Measurements from ENCODE around the gene KNSTRN. TPM values are rescaled to one million over a fixed set of nuclear protein-coding genes. Genes with fewer than 3 reads are reported as not detected.

KNSTRN gene, protein sequence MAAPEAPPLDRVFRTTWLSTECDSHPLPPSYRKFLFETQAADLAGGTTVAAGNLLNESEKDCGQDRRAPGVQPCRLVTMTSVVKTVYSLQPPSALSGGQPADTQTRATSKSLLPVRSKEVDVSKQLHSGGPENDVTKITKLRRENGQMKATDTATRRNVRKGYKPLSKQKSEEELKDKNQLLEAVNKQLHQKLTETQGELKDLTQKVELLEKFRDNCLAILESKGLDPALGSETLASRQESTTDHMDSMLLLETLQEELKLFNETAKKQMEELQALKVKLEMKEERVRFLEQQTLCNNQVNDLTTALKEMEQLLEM
- total RNA-seq: 73.7 and 74.7 TPM in 2 replicates
- long read RNA-seq, transcript KNSTRN-201 (9 exons, 1,714 nt): major isoform, 195 of 223 reads
- long read RNA-seq, transcript KNSTRN-212 (9 exons, 1,598 nt): minor isoform, 8 of 223 reads
- long read RNA-seq, partial matches to known transcripts: 8 of 223 reads
- long read RNA-seq, other reads (novel, unspliced or antisense): 7 of 223 reads

DNA sequence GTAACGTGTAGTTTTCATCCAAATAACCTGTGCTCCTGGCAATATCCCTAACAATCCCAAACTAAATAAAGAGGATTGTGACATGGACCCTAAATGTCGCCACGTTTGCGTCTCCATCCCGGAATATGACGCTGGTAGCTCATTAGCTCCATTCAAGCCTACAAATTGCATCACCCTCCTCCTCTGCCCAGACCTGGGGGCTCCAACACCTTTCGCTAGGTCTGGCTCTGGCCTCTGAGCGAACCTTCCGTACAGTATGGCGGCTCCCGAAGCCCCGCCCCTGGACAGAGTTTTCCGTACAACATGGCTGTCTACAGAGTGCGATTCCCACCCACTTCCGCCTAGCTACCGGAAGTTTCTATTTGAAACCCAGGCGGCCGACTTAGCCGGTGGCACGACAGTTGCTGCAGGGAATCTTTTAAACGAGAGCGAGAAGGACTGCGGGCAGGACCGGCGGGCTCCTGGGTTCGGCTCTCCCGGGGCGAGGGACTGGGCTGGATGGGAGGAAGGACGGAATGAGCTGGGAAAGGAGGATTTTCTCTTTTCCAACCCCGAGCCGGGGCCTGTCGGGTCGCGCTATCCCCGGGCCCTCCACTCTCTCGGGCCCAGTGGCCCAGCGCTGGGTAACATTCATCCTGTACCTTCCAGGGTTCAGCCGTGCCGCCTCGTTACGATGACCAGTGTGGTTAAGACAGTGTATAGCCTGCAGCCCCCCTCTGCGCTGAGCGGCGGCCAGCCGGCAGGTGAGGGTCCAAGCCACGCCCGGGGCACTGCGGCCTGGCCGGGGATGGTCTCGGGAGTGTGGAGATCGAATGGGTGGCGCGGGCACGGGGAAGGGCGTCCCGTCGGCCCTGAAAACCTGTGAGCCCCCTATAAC, at the start of gene KNSTRN:
TSS of gene KNSTRN (plus strand) at position 142 of the 877 bp plus-strand sequence. CDS start at position 257, 115 bp downstream.
- peak; percentile 88 for DNase-seq (ENCODE audit: low read depth, low spot score)
- no peaks in the 10 kb centered on the region for H3K27me3 Mint-ChIP-seq (ENCODE audit: low read depth)
- no peaks in the 10 kb centered on the region for H3K9me3 Mint-ChIP-seq
- peaks cover 26% of the 10 kb centered on the region for H3K4me1 Mint-ChIP-seq
- peaks cover 14% of the 10 kb centered on the region for H3K36me3 Mint-ChIP-seq (ENCODE audit: low read depth)
- no peak for TF ChIP-seq CTCF (conservative IDR thresholded peaks at IDR 0.05)
- peak within 1 kb of the TSS; percentile 96 for H3K4me3 Mint-ChIP-seq
- H3K27ac Mint-ChIP-seq (ENCODE audit: unreplicated experiment): peak within 1 kb of the TSS; percentile 90

DNA sequence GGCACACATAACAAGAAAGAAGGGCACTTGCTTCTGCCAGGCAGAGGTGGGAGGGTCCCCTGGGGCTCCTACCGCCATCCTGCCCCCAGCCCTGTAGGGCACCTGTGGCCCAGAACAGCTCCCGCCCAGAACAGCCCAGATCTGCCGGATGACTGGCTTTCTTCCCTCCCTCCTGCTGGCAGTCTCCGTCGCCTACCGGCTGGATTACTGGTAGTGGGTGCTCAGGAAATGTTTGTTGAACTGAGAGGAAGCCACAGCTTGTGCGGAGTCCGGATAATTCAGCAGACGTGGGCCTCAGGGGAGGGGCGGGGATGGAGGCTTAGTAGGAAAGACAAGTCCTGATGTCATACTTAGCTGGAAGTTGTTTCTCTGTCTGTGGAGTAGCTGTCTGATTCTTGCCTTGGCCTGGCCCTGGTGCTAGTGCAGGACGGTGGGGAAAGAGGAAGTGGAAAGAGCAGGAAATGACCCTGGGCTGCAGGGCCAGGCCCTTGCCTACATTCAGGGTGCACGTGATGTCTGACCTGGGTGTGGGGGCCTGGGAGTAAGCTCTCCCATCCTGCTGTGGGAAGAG, 48.5 kb upstream of the KNSTRN start:
- no peak overlapping the region for H3K4me3 Mint-ChIP-seq
- peaks cover 35% of the 10 kb centered on the region for H3K4me1 Mint-ChIP-seq
- no peaks in the 10 kb centered on the region for H3K27me3 Mint-ChIP-seq (ENCODE audit: low read depth)
- no peak for DNase-seq (ENCODE audit: low read depth, low spot score)
- no peaks in the 10 kb centered on the region for H3K9me3 Mint-ChIP-seq
- peak overlapping the region; percentile 85 for H3K27ac Mint-ChIP-seq (ENCODE audit: unreplicated experiment)
- H3K36me3 Mint-ChIP-seq (ENCODE audit: low read depth): no peaks in the 10 kb centered on the region
- TF ChIP-seq CTCF (conservative IDR thresholded peaks at IDR 0.05): no peak

DNA sequence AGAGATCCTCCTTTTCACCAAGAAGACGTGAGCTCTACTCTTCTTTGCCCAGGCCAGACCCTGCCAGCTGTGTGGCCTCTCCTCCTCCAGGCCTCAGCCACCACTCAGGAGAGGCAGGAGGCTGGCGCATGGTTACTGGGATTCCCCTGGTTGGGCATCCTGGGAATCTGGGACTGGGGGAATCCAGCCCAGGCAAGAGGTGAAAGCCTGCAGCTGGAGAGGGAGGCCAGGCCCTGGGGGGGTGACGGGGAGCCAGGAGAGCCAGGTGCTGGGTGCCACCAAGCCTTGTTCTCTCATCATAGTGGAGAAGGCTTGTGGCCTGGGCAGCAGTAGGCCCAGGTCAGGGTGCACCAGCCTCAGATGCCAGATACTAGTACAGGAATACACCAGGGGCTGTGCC, 48.0 kb upstream of the KNSTRN start:
- Mint-ChIP-seq H3K4me1 (peaks cover 32% of the 10 kb centered on the region), H3K9me3 (no peaks in the 10 kb centered on the region), H3K27ac (ENCODE audit: unreplicated experiment) (no peak overlapping the region), H3K4me3 (no peak overlapping the region), H3K27me3 (ENCODE audit: low read depth) (no peaks in the 10 kb centered on the region), H3K36me3 (ENCODE audit: low read depth) (no peaks in the 10 kb centered on the region)
- no peak for DNase-seq (ENCODE audit: low read depth, low spot score)
- no peak for TF ChIP-seq CTCF (conservative IDR thresholded peaks at IDR 0.05)

DNA sequence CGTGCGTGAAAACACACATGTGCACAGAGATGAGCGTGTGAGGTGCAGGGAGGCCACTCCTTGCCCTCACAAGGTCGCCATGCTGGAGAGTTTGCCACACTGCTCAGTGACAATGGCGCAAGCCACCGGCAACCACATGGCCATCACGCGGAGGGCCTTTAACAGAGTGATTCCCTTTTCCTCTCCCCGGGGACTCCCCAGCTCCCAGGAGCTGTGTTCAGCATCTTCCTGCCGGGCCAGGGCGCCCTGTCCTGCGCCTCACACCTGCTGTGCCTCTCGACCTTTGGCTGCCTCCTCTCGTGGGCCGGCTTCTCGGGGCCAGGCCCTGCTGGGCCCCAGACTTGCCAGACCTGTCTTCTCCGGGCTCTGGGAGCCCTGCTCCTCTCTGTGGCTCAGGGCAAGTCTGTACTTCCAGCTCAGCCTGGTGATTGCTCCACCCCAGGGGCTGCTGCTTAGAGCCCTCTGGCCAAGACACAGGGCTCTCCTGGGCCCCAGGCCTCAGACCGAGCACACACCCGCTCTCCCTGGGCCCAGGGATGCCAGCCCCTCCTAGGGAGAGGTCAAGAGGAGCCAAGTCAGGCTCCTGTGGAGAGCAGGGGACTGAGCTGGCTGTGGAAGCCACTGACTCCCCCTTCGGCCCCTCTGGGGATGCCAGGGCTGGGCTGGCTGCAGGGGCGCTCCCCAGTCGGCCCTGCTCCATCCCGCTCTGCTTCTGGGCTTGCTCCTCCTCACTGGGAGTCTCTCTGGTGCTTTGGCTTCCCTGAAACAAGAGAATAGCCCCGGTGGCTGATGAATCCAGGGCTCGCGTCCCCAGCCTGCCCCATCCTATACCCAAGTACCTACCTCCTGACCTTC, 47.4 kb upstream of the KNSTRN start:
- no peak for TF ChIP-seq CTCF (conservative IDR thresholded peaks at IDR 0.05)
- no peaks in the 10 kb centered on the region for H3K9me3 Mint-ChIP-seq
- H3K27ac Mint-ChIP-seq (ENCODE audit: unreplicated experiment): peak overlapping the region; percentile 50
- no peaks in the 10 kb centered on the region for H3K36me3 Mint-ChIP-seq (ENCODE audit: low read depth)
- H3K4me3 Mint-ChIP-seq: no peak overlapping the region
- peaks cover 26% of the 10 kb centered on the region for H3K4me1 Mint-ChIP-seq
- H3K27me3 Mint-ChIP-seq (ENCODE audit: low read depth): no peaks in the 10 kb centered on the region
- DNase-seq (ENCODE audit: low read depth, low spot score): no peak

All from neural crest cell (in vitro differentiated cells).